ENCODE results near the gene HOXC4.

The HOXC4 gene

GRCh38 chr12:54053751-54054741 is at the start of gene HOXC4:
TSS of gene HOXC4 (plus strand) at chr12:54053835. CDS start at chr12:54053923, 88 bp downstream.
- Histone ChIP-seq H3K9me3 (ENCODE audit: control insufficient read depth, low read length) (no peaks in the 10 kb centered on the region), H3K4me3 (ENCODE audit: low read length) (peak within 1 kb of the TSS; percentile 68), H3K9ac (ENCODE audit: low read length) (peak within 1 kb of the TSS; percentile 77), H3K4me1 (ENCODE audit: control insufficient read depth, insufficient read depth, low read length) (peaks cover 38% of the 10 kb centered on the region), H3K27me3 (replicated peaks; ENCODE audit: control insufficient read depth, insufficient read depth, low read length) (no peaks in the 10 kb centered on the region), H3K36me3 (ENCODE audit: control insufficient read depth, insufficient read depth, low read length, severe bottlenecking) (peaks cover 4% of the 10 kb centered on the region)
- DNase-seq (ENCODE audit: low read depth) = no peak

GRCh38 chr12:54004063-54004840 is 49.4 kb upstream of the HOXC4 start:
- Histone ChIP-seq H3K9me3 (ENCODE audit: control insufficient read depth, low read length) (no peaks in the 10 kb centered on the region), H3K4me3 (ENCODE audit: low read length) (peak overlapping the region; percentile 86), H3K9ac (ENCODE audit: low read length) (peak overlapping the region; percentile 96), H3K4me1 (ENCODE audit: control insufficient read depth, insufficient read depth, low read length) (peaks cover 53% of the 10 kb centered on the region), H3K36me3 (ENCODE audit: control insufficient read depth, insufficient read depth, low read length, severe bottlenecking) (peaks cover 6% of the 10 kb centered on the region), H3K27me3 (replicated peaks; ENCODE audit: control insufficient read depth, insufficient read depth, low read length) (no peaks in the 10 kb centered on the region)
- no peak for DNase-seq (ENCODE audit: low read depth)

- peaks cover 53% of the 10 kb centered on the region for H3K4me1 ChIP-seq (ENCODE audit: control insufficient read depth, insufficient read depth, low read length)
- DNase-seq (ENCODE audit: low read depth) = no peak
- H3K4me3 ChIP-seq (ENCODE audit: low read length) = peak overlapping the region; percentile 86
- peaks cover 6% of the 10 kb centered on the region for H3K36me3 ChIP-seq (ENCODE audit: control insufficient read depth, insufficient read depth, low read length, severe bottlenecking)
- H3K9me3 ChIP-seq (ENCODE audit: control insufficient read depth, low read length) = no peaks in the 10 kb centered on the region
- H3K9ac ChIP-seq (ENCODE audit: low read length) = peak overlapping the region; percentile 96
- no peaks in the 10 kb centered on the region for H3K27me3 ChIP-seq (replicated peaks; ENCODE audit: control insufficient read depth, insufficient read depth, low read length)
These were observed 48.6 kb upstream of the HOXC4 start for GRCh38 chr12:54004841-54005530.

GRCh38 chr12:54005531-54005852 is 48.1 kb upstream of the HOXC4 start:
- peaks cover 53% of the 10 kb centered on the region for H3K4me1 ChIP-seq (ENCODE audit: control insufficient read depth, insufficient read depth, low read length)
- peak overlapping the region; percentile 96 for H3K9ac ChIP-seq (ENCODE audit: low read length)
- H3K36me3 ChIP-seq (ENCODE audit: control insufficient read depth, insufficient read depth, low read length, severe bottlenecking) = peaks cover 6% of the 10 kb centered on the region
- no peaks in the 10 kb centered on the region for H3K27me3 ChIP-seq (replicated peaks; ENCODE audit: control insufficient read depth, insufficient read depth, low read length)
- DNase-seq (ENCODE audit: low read depth) = no peak
- H3K9me3 ChIP-seq (ENCODE audit: control insufficient read depth, low read length) = no peaks in the 10 kb centered on the region
- H3K4me3 ChIP-seq (ENCODE audit: low read length) = peak overlapping the region; percentile 86

- Histone ChIP-seq H3K4me3 (ENCODE audit: low read length) (peak overlapping the region; percentile 86), H3K9ac (ENCODE audit: low read length) (peak overlapping the region; percentile 96), H3K27me3 (replicated peaks; ENCODE audit: control insufficient read depth, insufficient read depth, low read length) (no peaks in the 10 kb centered on the region), H3K4me1 (ENCODE audit: control insufficient read depth, insufficient read depth, low read length) (peaks cover 51% of the 10 kb centered on the region), H3K9me3 (ENCODE audit: control insufficient read depth, low read length) (no peaks in the 10 kb centered on the region), H3K36me3 (ENCODE audit: control insufficient read depth, insufficient read depth, low read length, severe bottlenecking) (peaks cover 6% of the 10 kb centered on the region)
- peak; percentile 96 for DNase-seq (ENCODE audit: low read depth)
These were observed 47.6 kb upstream of the HOXC4 start for GRCh38 chr12:54005853-54006558.

- peaks cover 48% of the 10 kb centered on the region for H3K4me1 ChIP-seq (ENCODE audit: control insufficient read depth, insufficient read depth, low read length)
- H3K27me3 ChIP-seq (replicated peaks; ENCODE audit: control insufficient read depth, insufficient read depth, low read length) = no peaks in the 10 kb centered on the region
- DNase-seq (ENCODE audit: low read depth) = no peak
- no peaks in the 10 kb centered on the region for H3K9me3 ChIP-seq (ENCODE audit: control insufficient read depth, low read length)
- peaks cover 6% of the 10 kb centered on the region for H3K36me3 ChIP-seq (ENCODE audit: control insufficient read depth, insufficient read depth, low read length, severe bottlenecking)
- H3K9ac ChIP-seq (ENCODE audit: low read length) = peak overlapping the region; percentile 96
- H3K4me3 ChIP-seq (ENCODE audit: low read length) = peak overlapping the region; percentile 86
These were observed 46.9 kb upstream of the HOXC4 start for GRCh38 chr12:54006559-54007220.

- peaks cover 5% of the 10 kb centered on the region for H3K36me3 ChIP-seq (ENCODE audit: control insufficient read depth, insufficient read depth, low read length, severe bottlenecking)
- H3K4me3 ChIP-seq (ENCODE audit: low read length) = peak overlapping the region; percentile 86
- no peaks in the 10 kb centered on the region for H3K27me3 ChIP-seq (replicated peaks; ENCODE audit: control insufficient read depth, insufficient read depth, low read length)
- peak overlapping the region; percentile 96 for H3K9ac ChIP-seq (ENCODE audit: low read length)
- no peak for DNase-seq (ENCODE audit: low read depth)
- H3K9me3 ChIP-seq (ENCODE audit: control insufficient read depth, low read length) = no peaks in the 10 kb centered on the region
- H3K4me1 ChIP-seq (ENCODE audit: control insufficient read depth, insufficient read depth, low read length) = peaks cover 46% of the 10 kb centered on the region
These were observed 45.9 kb upstream of the HOXC4 start for GRCh38 chr12:54007538-54008259.

GRCh38 chr12:54008260-54008552 is 45.4 kb upstream of the HOXC4 start:
- Histone ChIP-seq H3K27me3 (replicated peaks; ENCODE audit: control insufficient read depth, insufficient read depth, low read length) (no peaks in the 10 kb centered on the region), H3K4me1 (ENCODE audit: control insufficient read depth, insufficient read depth, low read length) (peaks cover 47% of the 10 kb centered on the region), H3K9me3 (ENCODE audit: control insufficient read depth, low read length) (no peaks in the 10 kb centered on the region), H3K9ac (ENCODE audit: low read length) (peak overlapping the region; percentile 96), H3K4me3 (ENCODE audit: low read length) (peak overlapping the region; percentile 86), H3K36me3 (ENCODE audit: control insufficient read depth, insufficient read depth, low read length, severe bottlenecking) (no peaks in the 10 kb centered on the region)
- no peak for DNase-seq (ENCODE audit: low read depth)

GRCh38 chr12:54009171-54010052 is 44.2 kb upstream of the HOXC4 start:
- H3K4me1 ChIP-seq (ENCODE audit: control insufficient read depth, insufficient read depth, low read length) = peaks cover 48% of the 10 kb centered on the region
- H3K36me3 ChIP-seq (ENCODE audit: control insufficient read depth, insufficient read depth, low read length, severe bottlenecking) = no peaks in the 10 kb centered on the region
- no peaks in the 10 kb centered on the region for H3K27me3 ChIP-seq (replicated peaks; ENCODE audit: control insufficient read depth, insufficient read depth, low read length)
- peak overlapping the region; percentile 96 for H3K4me3 ChIP-seq (ENCODE audit: low read length)
- DNase-seq (ENCODE audit: low read depth) = peak; percentile 35
- H3K9me3 ChIP-seq (ENCODE audit: control insufficient read depth, low read length) = no peaks in the 10 kb centered on the region
- peak overlapping the region; percentile 99 for H3K9ac ChIP-seq (ENCODE audit: low read length)
